ENCODE results near the gene DPEP2. TPM values are rescaled to one million over a fixed set of nuclear protein-coding genes. Genes with fewer than 3 reads are reported as not detected.

DPEP2 gene
- total and polyA plus RNA-seq, 2 experiments from 2014 or later = not detected

DNA sequence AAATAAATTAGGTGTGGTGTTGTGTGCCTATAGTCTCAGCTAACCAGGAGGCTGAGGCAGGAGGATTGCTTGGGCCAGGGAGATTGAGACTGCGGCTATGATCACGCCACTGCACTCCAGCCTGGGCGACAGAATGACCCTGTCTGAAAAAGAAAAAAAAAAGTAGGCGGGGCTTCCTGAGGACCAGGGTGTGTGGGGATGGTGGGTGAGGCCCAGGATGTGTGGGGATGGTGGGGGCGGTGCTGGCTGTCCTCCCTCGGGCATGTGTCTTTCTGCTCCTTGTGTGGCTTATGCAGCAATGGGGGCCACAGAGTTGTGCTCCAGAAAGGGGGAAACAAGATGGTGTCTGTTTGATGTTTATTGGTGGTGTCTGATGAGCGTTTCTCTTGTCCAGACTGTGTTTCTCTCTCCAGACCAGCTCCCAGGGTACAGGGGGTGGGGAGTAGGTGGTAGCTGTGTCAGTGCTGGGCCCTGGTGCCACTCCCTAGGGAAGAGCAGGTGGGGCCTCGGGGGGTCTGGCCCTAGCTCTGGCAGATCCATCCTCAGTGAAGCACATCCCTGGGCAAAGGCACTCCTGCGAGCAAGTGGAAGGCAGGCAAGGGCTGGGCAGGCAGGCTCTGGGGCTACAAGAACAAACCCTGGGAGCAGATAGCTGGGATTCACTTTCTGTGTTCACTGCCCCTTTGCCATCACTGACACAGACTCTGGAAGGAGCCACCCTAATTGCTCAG lies 57.6 kb downstream of the DPEP2 start:
- Histone ChIP-seq H3K79me2 (replicated peaks; ENCODE audit: insufficient read depth) (no peaks in the 10 kb centered on the region; the same call in 1 of the 2 replicates), H3K27ac (ENCODE audit: low read depth) (no peak overlapping the region), H3K4me2 (no peak overlapping the region), H3K4me1 (ENCODE audit: insufficient read depth) (no peaks in the 10 kb centered on the region), H3F3A (replicated peaks; ENCODE audit: low read depth) (peaks cover 14% of the 10 kb centered on the region), H3K27me3 (ENCODE audit: insufficient read depth) (no peaks in the 10 kb centered on the region), H4K20me1 (replicated peaks; ENCODE audit: insufficient read depth) (peaks cover 14% of the 10 kb centered on the region), H3K9me2 (ENCODE audit: insufficient read depth) (no peaks in the 10 kb centered on the region), H3K4me3 (no peak overlapping the region), H3K36me3 (ENCODE audit: insufficient read depth) (peaks cover 3% of the 10 kb centered on the region; the same call in 1 of the 2 replicates), H2AFZ (no peak overlapping the region)
- Mint-ChIP-seq H3K9me3 (0 out of 3 replicates have a peak, but pooled peaks cover 3% of the 10 kb centered on the region), H3K4me3 (no peak overlapping the region), H3K4me1 (peaks cover 12% of the 10 kb centered on the region), H3K27ac (no peak overlapping the region), H3K27me3 (ENCODE audit: insufficient read depth, low read depth, poor library complexity) (peaks cover 16% of the 10 kb centered on the region), H3K36me3 (ENCODE audit: low read depth) (peaks cover 31% of the 10 kb centered on the region; the same call in 2 of the 3 replicates)
- ATAC-seq (peak; percentile 4), DNase-seq (ENCODE audit: low spot score) (no peak)
- no peak for TF ChIP-seq ZNF462 (CRISPR knock-in tag; IDR thresholded peaks at IDR 0.05)
- TF ChIP-seq, protein P1, sequence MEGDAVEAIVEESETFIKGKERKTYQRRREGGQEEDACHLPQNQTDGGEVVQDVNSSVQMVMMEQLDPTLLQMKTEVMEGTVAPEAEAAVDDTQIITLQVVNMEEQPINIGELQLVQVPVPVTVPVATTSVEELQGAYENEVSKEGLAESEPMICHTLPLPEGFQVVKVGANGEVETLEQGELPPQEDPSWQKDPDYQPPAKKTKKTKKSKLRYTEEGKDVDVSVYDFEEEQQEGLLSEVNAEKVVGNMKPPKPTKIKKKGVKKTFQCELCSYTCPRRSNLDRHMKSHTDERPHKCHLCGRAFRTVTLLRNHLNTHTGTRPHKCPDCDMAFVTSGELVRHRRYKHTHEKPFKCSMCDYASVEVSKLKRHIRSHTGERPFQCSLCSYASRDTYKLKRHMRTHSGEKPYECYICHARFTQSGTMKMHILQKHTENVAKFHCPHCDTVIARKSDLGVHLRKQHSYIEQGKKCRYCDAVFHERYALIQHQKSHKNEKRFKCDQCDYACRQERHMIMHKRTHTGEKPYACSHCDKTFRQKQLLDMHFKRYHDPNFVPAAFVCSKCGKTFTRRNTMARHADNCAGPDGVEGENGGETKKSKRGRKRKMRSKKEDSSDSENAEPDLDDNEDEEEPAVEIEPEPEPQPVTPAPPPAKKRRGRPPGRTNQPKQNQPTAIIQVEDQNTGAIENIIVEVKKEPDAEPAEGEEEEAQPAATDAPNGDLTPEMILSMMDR (conservative IDR thresholded peaks at IDR 0.05; ENCODE audit: low read depth in 2 of 2) = no peak
- TF ChIP-seq JUNB (IDR thresholded peaks at IDR 0.05; ENCODE audit: unreplicated experiment) = no peak
- TF ChIP-seq EZH2 (IDR thresholded peaks at IDR 0.05; ENCODE audit: low read depth, unreplicated experiment) = no peak
- TF ChIP-seq ZNF114 (CRISPR knock-in tag; IDR thresholded peaks at IDR 0.05) = no peak
- no peak for TF ChIP-seq STAT1 (IDR thresholded peaks at IDR 0.05; ENCODE audit: unreplicated experiment)
- TF ChIP-seq ZNF331 (CRISPR knock-in tag; IDR thresholded peaks at IDR 0.05; ENCODE audit: low read depth) = no peak
- no peak for TF ChIP-seq EZH2phosphoT487 (IDR thresholded peaks at IDR 0.05; ENCODE audit: unreplicated experiment)
- TF ChIP-seq POLR2AphosphoS5 (IDR thresholded peaks at IDR 0.05; ENCODE audit: low read depth) = no peak
- TF ChIP-seq, protein P2, sequence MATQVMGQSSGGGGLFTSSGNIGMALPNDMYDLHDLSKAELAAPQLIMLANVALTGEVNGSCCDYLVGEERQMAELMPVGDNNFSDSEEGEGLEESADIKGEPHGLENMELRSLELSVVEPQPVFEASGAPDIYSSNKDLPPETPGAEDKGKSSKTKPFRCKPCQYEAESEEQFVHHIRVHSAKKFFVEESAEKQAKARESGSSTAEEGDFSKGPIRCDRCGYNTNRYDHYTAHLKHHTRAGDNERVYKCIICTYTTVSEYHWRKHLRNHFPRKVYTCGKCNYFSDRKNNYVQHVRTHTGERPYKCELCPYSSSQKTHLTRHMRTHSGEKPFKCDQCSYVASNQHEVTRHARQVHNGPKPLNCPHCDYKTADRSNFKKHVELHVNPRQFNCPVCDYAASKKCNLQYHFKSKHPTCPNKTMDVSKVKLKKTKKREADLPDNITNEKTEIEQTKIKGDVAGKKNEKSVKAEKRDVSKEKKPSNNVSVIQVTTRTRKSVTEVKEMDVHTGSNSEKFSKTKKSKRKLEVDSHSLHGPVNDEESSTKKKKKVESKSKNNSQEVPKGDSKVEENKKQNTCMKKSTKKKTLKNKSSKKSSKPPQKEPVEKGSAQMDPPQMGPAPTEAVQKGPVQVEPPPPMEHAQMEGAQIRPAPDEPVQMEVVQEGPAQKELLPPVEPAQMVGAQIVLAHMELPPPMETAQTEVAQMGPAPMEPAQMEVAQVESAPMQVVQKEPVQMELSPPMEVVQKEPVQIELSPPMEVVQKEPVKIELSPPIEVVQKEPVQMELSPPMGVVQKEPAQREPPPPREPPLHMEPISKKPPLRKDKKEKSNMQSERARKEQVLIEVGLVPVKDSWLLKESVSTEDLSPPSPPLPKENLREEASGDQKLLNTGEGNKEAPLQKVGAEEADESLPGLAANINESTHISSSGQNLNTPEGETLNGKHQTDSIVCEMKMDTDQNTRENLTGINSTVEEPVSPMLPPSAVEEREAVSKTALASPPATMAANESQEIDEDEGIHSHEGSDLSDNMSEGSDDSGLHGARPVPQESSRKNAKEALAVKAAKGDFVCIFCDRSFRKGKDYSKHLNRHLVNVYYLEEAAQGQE (IDR thresholded peaks at IDR 0.05; ENCODE audit: unreplicated experiment) = no peak
- TF ChIP-seq, protein P3, sequence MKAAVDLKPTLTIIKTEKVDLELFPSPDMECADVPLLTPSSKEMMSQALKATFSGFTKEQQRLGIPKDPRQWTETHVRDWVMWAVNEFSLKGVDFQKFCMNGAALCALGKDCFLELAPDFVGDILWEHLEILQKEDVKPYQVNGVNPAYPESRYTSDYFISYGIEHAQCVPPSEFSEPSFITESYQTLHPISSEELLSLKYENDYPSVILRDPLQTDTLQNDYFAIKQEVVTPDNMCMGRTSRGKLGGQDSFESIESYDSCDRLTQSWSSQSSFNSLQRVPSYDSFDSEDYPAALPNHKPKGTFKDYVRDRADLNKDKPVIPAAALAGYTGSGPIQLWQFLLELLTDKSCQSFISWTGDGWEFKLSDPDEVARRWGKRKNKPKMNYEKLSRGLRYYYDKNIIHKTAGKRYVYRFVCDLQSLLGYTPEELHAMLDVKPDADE (IDR thresholded peaks at IDR 0.05) = no peak
- TF ChIP-seq NANOG (IDR thresholded peaks at IDR 0.05; ENCODE audit: borderline replicate concordance) = no peak
- no peak for TF ChIP-seq CREB1 (CRISPR knock-in tag; IDR thresholded peaks at IDR 0.05; ENCODE audit: low read depth)

All from GM23338 (cell line).